22Rv1 (cell line): ENCODE measurements around the gene MRPS10.
"Not testable (repeated sequence)": the region's sequence is repeated elsewhere in the genome, so short reads cannot be mapped to it uniquely, and the experiment has no call there.

Source experiments
- H3K27ac ChIP-seq: fragments of 450-650 bp; 2 replicates; pipeline ENCODE4 v1.5.1; 2017
- ZFX ChIP-seq: fragments of 450-650 bp; IDR thresholded peaks from 2 replicates; pipeline ENCODE4 v1.6.1; 2017; ENCODE audit warnings: antibody characterized with exemption, borderline replicate concordance
- TF ChIP-seq, protein P1 (sequence below): fragments of 450-650 bp; IDR thresholded peaks from 2 replicates; pipeline ENCODE4 v1.5.1; 2017; ENCODE audit warnings: mild to moderate bottlenecking

Gene MRPS10

DNA sequence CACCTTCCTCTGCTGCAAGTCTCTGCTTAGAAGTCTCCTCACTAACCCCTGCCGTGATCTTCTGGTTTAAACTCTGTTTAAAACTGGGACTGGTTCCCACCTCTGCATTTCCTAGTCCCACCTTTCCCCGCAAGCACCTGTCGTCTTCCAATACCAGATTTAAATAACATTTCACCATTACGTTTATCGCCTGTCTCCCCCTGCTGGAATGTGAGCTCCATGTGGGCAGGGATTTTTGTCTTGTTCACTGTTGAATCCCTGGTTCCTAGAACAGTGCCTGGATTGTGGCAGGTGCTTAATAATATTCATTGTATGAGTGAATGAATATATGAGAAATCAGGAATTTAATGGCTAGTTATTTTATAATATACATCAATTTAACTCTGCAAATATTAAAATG, 41.8 kb downstream of the MRPS10 start:
- H3K27ac ChIP-seq = no peak overlapping the region
- no peak for TF ChIP-seq ZFX
- TF ChIP-seq, protein P1, sequence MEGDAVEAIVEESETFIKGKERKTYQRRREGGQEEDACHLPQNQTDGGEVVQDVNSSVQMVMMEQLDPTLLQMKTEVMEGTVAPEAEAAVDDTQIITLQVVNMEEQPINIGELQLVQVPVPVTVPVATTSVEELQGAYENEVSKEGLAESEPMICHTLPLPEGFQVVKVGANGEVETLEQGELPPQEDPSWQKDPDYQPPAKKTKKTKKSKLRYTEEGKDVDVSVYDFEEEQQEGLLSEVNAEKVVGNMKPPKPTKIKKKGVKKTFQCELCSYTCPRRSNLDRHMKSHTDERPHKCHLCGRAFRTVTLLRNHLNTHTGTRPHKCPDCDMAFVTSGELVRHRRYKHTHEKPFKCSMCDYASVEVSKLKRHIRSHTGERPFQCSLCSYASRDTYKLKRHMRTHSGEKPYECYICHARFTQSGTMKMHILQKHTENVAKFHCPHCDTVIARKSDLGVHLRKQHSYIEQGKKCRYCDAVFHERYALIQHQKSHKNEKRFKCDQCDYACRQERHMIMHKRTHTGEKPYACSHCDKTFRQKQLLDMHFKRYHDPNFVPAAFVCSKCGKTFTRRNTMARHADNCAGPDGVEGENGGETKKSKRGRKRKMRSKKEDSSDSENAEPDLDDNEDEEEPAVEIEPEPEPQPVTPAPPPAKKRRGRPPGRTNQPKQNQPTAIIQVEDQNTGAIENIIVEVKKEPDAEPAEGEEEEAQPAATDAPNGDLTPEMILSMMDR = peak; percentile 23; the same call in 1 of the 2 replicates

- no peak within 1 kb of the TSS for H3K27ac ChIP-seq
- TF ChIP-seq, protein P1 = no peak
- no peak for TF ChIP-seq ZFX
These were observed 44.6 kb downstream of the MRPS10 start, which contains the start of gene GUCA1A for GRCh38 chr6:42173101-42173500. Gene GUCA1A (plus strand): TSS chr6:42173364. CDS start chr6:42173614, 250 bp downstream.

GRCh38 chr6:42171813-42172581, 45.7 kb downstream of the MRPS10 start:
- TF ChIP-seq, protein P1 = no peak
- TF ChIP-seq ZFX = no peak
- H3K27ac ChIP-seq = no peak overlapping the region

DNA sequence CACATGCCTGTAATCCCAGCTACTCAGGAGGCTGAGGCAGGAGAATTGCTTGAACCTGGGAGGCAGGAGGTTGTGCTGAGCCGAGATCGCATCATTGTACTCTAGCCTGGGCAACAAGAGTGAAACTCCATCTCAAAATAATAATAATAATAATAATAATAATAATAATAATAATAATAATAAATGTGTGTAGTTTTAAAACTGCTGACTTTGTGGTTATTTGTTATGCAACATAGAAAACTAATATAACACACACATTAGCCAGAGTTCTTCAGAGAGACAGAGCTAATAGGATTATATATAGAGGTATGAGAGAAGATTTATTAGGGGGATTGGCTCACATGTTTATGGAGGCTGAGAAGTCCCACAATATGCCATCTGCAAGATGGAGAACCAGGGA, 47.9 kb downstream of the MRPS10 start:
- H3K27ac ChIP-seq = not testable (repeated sequence)

DNA sequence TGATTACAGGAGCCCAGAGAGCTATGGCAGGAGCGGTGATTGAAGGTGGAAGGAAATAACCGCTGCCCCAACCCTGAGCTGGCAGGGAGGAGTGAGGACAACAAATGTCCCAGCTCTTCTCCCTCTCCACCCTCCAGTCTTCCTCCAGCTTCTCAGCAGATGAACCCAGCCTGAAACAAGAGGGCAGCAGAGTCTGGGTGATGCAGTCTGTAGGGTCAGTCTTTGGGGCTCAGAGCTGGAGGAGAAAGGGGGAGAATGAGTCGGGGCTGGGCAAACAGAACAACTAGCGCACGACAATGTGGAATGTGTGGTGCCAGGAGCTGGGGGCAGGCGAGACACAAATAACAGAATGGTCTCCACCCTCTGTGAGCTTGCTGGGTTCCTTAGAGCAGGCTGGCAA, 49.0 kb downstream of the MRPS10 start:
- TF ChIP-seq, protein P1 = no peak
- no peak for TF ChIP-seq ZFX
- no peak overlapping the region for H3K27ac ChIP-seq

- H3K27ac ChIP-seq = no peak overlapping the region
- TF ChIP-seq, protein P1 = peak; percentile 93
- TF ChIP-seq ZFX = no peak
These were observed 51.1 kb downstream of the MRPS10 start for GRCh38 chr6:42166444-42167141.

- no peak overlapping the region for H3K27ac ChIP-seq
- TF ChIP-seq ZFX = no peak
- TF ChIP-seq, protein P1 = no peak
These were observed 52.6 kb downstream of the MRPS10 start for GRCh38 chr6:42165016-42165415.
